HG03095 (cell line): Measurements from ENCODE around the gene LCMT2.
"Not testable (repeated sequence)": the region's sequence is repeated elsewhere in the genome, so short reads cannot be mapped to it uniquely, and the experiment has no call there.

Source experiments
- ATAC-seq: cut with Tn5 transposase; IDR thresholded peaks from one replicate; pipeline ENCODE4 v1.9.1; 2021; ENCODE audit warnings: moderate library complexity; ENCODE audit not compliant: unreplicated experiment

LCMT2 gene

DNA sequence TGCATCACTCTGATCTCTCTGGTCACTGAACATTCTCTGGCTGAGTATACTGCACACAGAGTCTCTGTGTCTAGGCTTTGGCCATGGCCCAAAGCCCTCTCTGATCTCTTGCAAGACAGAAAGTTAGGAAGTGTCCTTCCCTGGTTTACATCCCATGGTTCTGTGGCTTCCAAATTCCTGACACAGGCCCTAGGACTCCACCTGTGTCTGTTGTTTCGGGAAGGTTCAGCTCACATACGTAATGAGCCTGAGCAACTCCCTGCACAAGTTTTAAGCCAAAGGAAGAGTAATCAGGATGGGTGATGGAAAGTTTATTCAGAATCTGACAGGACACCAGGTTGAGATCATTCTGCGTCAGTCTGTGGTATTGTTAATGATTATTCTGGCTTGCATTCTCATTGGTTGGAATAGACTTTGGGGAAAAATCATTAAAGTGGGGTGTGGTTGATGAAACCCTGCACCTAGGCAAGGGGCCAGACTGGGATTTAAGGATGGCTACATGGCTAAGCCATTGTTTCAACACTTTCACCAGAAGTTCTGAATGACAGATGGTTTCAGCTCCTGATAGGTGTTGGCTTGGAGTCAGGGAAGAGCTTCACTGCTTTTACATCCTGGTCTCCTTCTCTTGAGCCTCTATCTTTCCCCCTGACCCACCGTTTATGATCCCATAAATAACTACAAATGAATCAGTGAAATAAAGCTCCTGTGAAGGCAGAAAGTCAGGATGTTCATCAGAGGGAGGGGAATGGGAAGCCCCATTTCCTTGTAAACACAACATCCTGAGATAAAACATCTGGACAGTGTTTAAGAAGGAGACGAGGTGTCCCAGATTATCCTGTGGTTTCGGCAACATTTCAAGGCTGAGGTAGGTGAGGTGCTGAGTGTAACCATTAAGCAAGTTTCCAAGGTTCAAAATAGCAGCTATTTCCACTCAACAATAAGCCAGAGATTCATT, 14.1 kb downstream of the LCMT2 start:
- ATAC-seq, result no peak

DNA sequence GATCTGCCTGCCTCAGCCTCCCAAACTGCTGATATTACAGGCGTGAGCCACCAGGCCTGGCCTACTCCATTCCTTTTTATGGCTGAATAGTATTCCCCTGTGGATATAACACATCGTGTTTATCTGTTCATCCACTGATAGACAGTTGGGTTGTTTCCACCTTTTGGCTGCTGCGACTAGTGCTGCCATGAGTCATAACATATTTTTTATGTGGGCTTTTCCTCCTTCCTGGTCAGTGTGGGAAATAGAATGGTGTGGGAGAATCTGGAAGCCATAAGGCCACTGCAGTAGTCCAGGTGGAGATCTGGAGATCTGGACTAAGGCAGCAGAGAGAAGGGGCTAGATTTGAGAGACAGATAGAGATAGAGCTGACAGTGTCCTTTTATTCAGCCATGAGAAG, 16.2 kb downstream of the LCMT2 start:
- no peak for ATAC-seq

DNA sequence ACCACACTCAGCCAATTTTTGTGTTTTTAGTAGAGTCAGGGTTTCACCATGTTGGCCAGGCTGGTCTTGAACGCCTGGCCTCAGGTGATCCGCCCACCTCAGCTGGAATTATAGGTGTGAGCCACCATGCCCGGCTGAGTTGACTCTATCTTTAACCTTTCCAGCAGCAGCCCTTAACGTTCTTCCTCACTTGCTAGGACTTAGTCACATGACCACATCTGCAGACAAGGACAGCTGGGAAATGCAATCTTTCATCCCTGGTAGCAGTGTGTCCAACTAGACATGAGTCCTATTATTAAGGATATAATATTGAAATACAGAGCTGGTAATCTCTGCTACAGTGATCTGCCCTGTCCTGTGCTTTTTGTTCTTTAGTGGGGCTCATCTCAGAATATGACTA, 18.0 kb downstream of the LCMT2 start:
- no peak for ATAC-seq

GRCh38 chr15:43302205-43302817, 28.1 kb downstream of the LCMT2 start, which contains the start of gene TGM7:
Gene TGM7, minus strand, starts transcription at chr15:43302255.
- ATAC-seq, result no peak

GRCh38 chr15:43299884-43300283, 30.5 kb downstream of the LCMT2 start:
- ATAC-seq, result no peak

DNA sequence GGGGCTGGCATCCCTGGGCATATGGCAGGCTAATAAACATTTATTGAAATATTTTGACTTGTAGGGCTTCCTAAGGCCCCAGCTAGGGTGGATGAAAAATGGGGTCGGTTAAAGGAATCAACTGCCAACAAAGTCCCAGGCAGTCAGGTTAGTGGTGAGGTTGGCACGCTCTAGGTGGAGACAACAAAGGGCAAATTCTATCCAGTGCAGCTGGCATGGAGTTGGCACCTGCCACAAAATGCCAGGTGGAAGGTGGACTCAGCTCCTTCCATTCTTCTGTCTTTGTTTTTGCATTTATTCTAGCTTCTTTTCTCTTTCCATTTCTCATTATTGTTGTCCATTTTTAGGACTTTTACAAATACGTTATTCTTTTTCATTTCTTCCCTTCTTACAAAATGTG, 31.0 kb downstream of the LCMT2 start:
- ATAC-seq, result no peak

DNA sequence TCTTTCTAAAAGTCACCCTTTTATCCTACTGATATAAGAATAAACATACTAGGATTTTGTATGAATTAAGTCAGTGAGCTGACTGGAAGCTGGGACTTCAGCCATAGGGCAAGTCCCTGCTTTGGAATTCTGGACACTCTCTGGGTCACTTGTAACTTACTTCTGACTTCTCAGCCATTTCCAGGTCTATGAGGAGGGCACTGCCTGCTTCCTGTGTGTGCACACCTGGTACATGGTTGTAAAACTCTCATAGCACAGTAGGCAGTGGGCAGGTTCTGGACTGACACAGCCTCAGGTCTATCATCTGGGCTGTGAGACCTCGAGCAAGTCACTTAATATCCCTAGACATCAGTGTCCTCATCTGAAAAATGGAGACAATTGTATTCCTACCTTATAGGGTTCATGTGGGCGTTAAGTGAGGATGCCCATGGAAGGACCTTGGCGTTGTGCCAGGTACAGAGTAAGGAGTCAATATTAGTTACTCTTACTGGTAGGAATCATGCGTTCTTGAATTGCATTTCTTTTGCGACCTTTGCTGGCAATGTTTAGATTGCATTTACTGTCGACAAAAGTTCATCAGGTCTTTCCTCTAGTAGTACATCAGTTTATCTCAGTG, 36.2 kb downstream of the LCMT2 start:
- no peak for ATAC-seq

DNA sequence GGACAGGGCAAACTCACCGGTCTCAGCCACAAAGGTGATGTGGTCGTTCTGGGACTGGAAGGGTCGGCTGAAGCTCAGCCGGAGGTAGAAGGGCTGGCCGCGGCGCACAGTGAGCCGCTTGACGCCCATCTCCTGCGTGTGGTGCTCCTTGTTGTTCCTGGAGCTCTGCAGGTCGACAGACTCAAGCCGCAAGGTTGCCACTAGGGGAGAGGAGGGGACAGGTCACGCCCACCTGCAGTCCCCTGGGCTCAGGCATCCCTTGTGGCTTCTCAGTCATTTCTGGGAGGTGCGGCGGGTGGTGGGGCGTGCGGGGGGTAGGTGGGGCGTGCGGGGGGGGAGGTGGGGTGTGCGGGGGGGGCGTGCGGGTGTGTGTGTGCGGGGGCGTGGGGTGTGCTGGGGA, 36.9 kb downstream of the LCMT2 start:
- ATAC-seq, result no peak

DNA sequence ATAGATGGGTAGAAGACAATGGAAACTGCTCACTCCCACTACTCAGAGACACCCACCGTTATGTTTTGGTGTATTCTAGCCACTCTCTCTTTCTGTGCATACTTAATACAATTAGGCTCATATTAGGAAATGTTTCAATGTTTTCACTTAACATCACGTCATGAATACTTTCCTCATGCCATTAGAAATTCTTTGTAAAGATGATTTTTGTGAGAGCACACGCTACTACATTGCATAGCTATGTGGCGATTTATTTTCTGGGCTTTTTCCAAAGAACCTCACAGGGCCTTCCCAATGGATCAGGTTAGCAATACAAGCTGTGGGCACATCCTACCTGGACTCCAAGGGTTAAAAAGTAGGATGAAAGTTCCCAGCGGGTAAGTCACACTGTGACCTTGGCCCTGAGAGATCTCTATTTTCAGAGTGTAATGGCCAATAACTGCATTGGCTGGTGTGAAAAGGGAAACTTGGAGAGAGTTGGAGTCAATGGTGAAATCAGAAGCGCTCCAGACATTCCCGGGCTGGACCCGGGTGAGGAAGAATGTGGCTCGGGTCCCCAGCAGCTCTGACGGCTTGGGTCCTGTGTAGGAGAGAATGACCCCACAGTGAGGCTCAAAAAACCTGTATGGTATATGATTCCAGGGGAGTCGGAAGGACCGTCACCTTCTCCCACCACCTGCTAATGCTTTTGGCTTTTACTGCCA, 37.8 kb downstream of the LCMT2 start:
- no peak for ATAC-seq

- not testable (repeated sequence) for ATAC-seq
These were observed 40.7 kb downstream of the LCMT2 start for GRCh38 chr15:43289656-43290055.

GRCh38 chr15:43287254-43287653, 43.1 kb downstream of the LCMT2 start:
- no peak for ATAC-seq

DNA sequence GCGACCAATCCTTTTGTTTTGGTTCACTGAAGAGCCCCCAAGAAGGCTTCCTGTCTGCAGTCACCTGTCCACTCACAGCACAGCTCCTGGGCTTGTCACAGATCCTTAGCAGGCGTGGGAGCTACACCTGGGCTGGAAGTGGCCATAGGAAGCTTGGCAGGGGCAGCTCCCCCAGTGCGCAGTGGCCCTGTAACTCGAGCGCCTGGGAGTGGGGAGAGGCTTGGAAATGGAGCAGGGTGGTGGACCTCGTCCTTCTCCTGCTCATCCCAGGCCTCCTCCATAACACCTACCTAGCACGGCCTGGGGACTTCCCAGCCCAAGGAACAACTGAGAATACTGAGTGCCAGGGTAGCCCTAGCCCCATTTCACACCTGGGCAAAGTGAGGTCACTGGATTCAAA, 44.3 kb downstream of the LCMT2 start:
- ATAC-seq, result no peak

- ATAC-seq, result no peak
These were observed 44.8 kb downstream of the LCMT2 start for GRCh38 chr15:43285609-43286037.

GRCh38 chr15:43283526-43283925, 46.8 kb downstream of the LCMT2 start:
- no peak for ATAC-seq

DNA sequence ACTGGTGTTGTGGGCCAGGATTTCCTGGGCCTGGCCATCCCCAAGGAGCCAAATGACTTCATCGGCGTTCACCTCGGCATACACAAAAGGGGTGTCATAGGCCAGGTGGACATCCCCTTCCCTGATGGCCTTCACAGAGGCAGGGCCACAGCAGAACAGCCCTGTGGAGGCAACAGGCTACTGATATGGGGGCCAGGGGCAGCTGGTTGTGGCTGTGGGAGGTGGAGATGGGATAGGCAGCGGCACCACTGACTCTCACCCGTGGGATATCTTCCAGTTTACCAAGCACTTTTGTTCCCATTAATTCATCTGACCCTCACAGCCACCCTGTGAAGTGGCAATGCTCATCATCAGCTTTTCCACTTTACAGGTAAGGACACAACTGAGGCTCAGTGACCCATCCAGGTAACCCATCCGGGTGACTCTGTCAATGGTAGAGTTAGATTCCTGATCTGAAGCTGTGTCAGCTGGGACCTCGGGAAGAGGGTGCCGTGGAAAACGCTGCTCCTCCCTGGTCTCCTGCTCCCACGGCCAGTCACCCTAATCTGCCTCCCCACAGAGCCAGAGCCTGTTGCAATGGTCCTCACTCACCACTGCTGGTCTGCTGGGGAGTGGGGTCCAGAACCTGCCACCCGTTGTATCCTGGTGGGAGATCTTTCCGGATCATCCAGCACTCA, 48.3 kb downstream of the LCMT2 start:
- ATAC-seq, result no peak

DNA sequence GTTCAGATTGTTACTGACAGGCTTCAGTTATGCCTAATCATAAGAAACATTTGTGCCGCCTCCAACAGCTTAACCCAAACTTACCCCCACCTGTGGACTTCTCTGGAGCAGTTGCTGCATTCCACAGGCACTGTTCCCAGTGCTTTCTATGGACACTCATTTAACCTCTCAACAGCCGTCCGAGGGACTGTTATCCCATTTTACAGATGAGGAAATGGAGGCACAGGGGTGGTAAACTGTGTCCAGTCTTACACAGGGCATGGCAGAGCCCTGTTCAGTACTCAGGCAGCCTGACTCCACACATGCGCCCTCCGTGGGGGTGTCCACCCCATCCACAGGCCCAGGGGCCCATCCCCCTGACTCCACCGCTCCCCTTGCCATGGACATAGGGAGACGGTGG, 49.4 kb downstream of the LCMT2 start:
- no peak for ATAC-seq

GRCh38 chr15:43279496-43279895, 50.9 kb downstream of the LCMT2 start:
- no peak for ATAC-seq

- ATAC-seq, result no peak
These were observed 51.5 kb downstream of the LCMT2 start for GRCh38 chr15:43278869-43279268.

DNA sequence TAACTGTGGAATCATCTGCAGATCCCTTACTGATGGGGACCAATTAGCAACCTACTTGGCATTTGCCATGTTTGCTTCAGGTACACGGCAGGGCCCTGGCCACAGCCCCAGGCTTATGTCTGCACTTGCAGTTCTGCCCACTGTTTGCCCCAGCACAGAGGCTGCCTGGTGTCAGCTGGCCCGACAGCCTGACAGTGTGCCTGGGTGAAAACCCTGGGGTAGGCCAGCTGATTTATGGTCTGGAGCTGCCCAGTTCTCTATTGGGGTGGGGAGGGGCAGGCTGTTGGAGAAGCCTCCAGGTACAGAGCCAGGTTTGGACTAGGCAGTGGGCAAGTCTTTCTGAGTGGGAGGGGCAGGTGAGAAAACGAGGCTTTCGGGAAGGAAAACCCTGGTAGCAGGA, 52.5 kb downstream of the LCMT2 start:
- ATAC-seq, result no peak

DNA sequence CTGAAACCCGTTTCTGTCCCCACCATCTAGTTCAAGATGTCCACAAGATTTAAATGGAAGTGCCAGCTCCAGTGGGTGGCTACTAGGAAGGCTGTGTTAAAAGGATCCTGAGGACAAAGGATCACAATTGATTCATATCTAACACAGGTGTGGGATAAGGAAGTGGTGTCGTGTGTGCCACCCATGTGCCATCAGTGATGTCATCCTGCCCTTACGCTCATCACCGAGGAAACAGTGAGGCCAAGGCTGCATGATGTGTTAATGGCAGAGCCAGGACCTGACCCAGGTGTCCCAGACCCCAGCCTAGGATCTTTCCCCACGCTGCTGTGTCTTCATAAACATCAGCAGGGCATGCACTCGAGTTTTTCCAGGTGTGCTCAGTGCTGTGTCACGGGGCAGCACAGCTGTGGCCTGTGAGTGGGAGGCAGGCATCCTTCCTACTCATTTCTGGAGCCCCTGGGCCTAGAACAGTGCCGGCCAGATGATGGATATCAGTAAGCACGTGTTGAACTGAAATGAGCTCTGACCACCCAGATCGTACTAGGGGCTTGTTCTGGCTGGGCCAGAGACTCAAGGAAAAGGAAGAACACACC, 53.0 kb downstream of the LCMT2 start:
- no peak for ATAC-seq
